Stimulated activated CD4-positive, alpha-beta T cell treated with anti-CD3 and anti-CD28 coated beads, Interleukin-12 subunit alpha, Interleukin-12 subunit beta, amount 100 ng/mL, for 4 hours (primary cell): Measurements from ENCODE around the gene EXOSC2.
"Not testable (repeated sequence)": the region's sequence is repeated elsewhere in the genome, so short reads cannot be mapped to it uniquely, and the experiment has no call there.

Source experiments
- DNase-seq: peaks from one replicate; pipeline ENCODE4 v3.0.0-alpha.2; 2020

EXOSC2 gene

DNA sequence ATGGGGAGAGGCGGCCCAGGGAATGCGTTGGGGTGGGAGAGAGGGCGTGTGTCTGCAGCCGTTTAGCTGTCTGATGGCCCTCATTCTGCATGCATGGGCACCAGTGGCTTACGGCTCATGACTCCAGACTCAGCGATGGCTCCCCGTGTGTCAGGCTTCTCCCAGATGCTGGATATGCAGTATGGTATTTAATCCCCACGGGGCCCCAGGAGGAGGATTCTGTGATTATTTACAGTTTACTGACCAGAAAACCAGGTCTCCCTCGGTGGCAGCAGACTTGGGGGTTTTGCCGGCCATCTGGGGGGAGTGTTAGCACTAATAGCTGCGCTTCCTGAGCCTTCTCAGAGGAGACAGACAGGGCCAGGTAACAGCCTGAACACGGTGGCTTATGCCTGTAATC lies 24.9 kb upstream of the EXOSC2 start:
- no peak for DNase-seq

DNA sequence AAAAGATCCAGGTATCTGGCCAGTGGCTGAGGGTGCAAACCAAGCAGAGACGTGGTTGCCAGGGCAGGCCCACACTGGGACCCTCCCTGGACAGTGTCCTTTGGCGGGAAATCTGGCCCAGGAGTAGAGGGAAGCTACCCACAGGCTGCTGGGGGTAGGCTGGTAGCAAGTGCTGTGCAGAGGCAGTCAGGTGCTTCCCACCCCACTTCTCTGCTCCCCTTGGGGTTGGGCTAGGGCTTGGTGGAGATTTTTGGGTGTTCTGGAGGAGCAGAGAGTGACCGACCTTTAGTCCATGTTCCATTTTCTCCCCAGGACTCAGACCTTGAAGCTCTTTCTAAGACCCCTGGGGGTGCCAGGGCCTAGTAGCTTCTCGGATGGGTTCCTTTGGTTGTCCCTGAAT lies 23.6 kb upstream of the EXOSC2 start:
- DNase-seq, result no peak

DNA sequence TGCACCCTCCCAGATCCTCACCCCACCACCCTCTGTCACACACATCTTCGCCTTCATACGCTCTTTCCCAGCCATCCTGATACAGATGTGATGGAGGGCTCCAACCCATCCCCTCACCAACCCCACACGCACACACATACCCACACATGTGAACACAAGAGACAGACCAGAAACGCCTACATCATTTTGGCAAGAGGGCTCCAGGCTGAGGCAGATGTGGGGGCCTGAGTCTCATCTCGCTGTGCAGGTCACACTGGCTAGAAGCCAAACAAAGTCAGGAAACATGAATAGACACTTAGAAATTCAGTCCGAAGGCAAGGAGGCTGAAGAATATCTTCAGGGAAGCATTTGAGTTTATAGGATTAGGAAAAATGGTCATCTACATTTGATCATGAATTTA lies 22.9 kb upstream of the EXOSC2 start:
- no peak for DNase-seq

DNA sequence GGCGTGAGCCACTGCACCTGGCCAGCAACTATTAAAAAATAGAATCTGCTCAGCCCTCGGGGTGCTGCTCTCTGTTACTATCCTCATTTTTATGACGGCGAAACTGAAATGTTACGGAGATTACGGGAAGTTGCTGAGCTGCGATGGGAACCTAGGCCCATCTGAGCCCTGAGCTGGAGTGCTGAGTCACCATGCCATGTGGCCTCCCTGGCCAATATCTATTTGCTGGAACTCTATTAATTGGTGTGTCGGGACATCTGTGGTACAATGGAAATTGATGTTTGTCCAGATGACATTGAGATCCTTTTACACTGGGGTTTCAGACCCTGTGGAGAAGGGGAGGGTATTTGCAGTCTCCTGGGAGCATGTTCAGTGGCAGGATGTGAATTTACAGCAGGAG lies 21.1 kb upstream of the EXOSC2 start:
- DNase-seq, result no peak

DNA sequence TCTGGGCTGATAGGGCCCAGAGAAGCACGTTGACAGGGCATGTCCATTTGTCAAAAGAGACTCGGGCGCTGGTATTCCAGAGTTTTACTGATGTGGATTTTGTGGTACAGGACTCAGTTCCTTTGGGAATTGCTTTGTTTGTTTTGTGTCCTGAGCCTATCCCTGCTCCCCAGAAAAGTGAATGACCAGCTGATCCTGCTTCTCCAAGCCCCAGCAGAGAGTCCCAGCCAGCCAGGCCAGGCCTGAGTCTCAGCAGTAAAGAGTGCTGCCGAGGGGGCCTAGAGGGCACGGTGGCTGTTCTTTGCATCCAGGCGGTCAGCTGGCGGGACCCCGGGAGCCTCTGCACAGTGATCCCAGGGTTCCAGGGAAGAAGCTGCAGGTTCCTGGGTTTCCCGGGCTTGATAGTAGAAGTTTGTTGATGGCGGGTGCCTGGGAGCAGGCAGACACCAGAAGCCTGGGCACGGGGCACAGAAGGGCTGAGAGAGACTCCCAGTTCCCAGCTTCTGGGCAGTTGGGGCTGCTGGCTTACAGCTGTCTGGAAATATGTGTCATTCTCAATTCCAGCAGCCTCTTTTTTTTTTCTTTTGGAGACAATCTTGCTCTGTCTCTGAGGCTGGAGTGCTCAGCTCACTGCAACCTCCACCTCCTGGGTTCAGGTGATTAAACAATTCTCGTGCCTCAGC lies 20.5 kb upstream of the EXOSC2 start:
- DNase-seq, result no peak

DNA sequence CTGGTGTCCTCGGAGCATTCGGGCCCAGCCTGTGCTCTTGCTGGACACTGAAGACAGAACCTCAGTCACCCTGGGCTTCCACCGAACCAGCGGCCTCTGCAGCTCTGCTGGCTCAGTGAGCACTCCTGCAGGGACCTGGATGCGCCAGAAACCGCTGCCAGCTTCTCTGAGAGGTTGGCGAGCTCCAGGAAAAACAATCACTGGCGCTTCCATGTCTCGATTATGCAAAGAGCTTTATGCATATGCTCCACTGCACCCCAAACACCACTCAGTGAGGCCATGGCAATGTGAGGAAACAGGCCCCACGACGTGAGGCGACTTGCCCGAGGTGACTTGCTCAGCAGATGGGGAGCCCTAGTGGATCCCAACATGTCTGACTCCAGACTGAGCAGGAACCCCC lies 18.2 kb upstream of the EXOSC2 start:
- no peak for DNase-seq

DNA sequence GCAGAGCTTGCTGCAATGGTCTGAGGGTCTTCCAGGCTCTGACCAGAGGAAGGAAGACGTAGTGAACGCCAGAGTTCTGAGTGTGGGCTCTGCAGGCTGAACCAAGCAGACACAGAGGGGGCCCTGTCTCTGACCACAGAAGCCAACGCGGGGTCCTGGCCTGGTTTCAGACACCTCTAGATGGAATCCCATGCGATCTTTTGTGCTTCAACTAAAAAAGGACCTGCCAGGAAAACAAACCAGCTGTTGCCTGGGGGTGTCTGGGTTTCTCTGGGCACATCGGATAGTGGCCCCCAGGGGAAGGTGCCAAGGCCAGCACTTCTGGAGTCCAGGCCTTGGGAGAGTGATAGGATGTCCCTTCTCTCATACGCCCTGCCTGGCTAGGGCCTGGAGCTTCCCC lies 16.3 kb upstream of the EXOSC2 start:
- DNase-seq, result no peak

DNA sequence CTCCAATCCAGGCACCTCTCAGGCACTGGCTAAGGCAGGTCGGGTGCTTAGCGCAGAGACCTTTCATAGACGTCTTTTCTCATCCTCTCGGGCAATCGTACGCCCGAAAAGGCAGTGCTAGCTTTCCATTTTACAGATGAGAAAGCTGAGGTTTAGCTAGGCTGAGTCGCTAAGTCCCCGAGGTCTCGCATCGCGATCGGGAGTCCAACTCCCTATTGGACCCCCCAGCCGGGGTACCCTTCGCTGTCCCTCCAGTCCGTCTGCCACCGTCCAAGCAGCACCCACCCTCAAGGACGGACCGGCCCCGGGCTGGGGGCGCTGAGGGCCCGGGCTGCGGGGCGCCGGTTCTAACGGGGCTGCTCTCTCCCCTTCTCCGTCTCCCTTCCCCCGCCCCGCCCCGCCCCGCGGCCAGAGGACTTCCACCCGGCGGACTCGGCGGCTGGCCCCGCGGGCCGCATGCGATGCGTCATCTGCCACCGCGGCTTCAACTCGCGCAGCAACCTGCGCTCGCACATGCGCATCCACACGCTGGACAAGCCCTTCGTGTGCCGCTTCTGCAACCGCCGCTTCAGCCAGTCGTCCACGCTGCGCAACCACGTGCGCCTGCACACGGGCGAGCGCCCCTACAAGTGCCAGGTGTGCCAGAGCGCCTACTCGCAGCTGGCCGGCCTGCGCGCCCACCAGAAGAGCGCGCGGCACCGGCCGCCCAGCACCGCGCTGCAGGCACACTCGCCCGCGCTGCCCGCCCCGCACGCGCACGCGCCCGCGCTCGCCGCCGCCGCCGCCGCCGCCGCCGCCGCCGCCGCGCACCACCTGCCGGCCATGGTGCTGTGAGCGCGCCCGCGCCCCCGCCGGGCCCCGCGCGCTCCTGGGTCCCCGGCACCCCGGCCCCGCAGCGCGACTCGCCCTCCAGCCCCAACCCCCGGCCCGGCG lies 12.5 kb upstream of the EXOSC2 start:
- DNase-seq, result peak; percentile 65

DNA sequence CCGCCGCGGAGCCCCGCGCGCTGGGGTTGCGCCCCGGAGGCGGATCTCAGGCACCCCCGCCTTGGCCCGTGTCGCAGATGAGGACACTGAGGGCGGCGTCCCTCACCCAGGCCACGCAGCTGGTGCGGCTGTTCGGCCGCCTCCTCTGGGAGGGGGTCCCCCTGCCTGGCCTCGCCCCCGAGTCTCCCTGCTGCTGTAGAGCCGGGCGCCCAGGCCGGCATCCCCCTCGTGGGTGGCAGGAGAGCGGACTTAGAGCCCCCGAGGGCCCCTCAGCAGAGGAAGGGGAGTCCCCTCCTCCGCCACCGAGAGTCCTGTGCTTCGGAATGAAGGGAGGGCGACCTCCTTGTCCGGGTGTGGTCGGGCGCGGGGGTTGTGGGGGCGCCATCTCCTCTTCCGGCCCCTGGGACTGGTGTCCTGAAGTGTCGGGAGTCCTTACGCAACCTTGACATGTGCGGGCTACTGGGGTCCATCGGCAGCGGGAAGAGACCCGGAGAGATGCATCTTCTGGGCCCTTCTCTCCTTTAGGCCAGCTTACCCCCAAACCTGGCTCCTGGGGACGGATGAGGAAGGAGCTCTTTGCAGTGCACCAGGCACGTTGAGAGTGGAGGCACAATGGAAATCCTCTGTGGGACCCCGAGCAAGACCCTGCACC lies 11.7 kb upstream of the EXOSC2 start:
- DNase-seq, result peak; percentile 18

DNA sequence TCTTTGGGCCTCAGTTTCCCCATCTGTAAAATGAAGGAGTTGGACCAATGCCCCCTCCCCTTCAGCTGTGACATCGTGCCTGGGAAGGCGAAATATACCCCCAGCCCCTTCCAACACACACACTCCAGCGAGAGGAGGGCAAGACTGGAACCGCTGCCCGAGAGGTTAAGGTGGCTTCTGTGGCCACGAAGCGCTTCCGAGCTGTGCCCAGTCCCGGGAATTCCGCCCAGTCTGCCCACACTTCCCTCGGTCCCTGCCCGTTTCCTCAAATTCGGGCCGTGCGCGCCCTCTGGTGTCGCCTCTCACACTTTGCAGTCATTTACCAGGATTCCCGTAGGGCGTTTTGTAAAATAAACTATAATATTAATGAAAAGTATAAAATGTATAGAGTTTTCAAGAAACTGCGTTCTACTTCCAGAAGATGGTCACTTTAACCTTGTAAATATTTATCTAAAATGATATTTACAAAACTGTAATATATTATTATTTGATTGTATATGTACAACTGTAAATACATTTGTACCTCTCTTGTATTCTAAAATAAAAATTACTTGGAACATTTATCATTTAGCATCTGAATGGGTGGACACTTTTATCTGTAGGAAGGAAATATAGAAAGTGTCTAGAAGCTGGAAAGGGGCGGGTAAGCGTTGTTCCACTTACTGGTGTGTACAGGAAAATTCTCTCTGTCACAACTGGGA lies 11.0 kb upstream of the EXOSC2 start:
- DNase-seq, result peak; percentile 61

DNA sequence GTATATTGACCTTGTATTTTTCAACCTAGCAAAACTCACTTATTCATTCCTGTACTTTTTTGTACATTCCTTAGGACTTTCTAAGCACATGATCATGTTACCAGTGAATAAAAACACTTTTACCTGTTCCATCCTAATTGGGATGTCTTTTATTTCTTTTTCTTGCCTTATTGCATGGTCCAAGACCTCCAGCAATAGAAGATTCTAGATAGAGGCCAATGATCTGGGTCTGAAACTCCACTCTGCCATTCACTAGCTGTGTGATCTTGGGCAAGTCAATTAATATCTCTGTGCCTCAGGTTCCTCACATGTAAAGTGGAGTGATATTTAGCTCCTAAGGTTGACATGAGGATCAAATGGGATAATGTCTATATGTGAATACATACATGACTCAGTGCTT lies 8.5 kb upstream of the EXOSC2 start:
- no peak for DNase-seq

DNA sequence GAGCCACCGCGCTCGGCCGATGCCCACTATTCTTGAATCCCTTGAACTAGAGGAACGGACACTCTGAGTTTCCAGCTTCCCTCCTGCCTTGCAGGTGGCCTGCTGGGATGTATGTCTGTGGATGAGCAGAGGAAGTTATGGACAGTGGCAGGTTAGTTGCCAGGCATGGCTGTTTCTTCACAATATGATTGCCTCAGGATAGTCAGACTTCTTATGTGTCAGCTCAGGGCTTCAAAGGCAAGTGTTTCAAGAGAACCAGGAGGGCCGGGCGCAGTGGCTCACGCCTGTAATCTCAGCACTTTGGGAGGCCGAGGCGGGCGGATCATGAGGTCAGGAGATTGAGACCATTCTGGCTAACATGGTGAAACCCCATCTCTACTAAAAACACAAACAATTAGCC lies 7.6 kb upstream of the EXOSC2 start:
- not testable (repeated sequence) for DNase-seq

DNA sequence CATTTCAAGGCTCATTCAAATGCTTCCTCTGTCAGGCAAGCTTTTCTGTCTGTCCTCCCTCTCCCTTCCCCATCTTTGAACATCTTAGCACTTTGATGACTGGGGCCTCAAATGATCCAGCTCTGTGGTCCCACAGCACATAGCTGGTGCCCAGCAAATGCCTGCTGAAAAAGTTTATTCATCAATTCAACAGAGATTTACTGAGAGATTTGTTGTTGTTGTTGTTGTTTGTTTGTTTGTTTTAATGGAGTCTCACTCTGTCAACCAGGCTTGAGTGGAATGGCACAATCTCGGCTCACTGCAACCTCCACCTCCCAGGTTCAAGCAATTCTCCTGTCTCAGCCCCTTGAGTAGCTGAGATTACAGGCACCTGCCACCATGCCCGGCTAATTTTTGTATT lies 6.0 kb upstream of the EXOSC2 start:
- no peak for DNase-seq

DNA sequence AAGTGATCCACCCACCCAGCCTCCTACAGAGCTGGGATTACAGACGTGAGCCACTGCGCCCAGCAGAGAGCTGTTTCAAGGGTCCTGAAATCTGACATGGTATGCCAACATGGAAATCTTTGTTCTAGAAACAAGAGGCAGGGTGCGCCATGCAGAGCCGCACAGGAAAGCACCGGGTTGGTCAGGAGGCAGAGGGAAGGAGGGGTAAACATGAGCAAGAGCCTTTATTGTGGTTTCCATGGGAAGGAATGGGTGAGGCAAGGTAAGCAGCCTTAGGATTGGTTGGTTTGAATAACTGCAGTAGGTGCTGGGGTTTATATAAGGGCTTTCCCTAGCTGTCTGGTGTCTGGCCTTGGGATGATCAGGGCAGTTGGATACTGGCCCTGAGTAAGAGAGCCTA lies 5.5 kb upstream of the EXOSC2 start:
- DNase-seq, result no peak

DNA sequence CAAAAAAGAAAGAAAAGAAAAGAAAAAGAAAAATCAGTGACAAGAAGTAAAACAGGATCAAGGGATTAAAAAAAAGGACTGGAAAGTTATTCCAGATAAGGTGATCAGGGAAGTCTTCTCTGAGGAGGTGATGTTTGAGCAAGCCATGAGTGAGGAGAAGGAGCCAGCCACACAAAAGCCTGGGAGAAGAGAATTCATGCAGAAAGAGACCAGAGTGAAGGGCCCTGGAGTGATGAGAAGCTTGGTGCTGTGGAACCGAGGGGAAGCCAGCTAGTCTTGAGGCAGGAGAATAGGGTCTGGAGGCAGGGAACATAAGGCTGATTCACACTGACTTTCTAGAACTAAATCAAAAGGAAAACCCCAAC lies 4.0 kb upstream of the EXOSC2 start:
- no peak for DNase-seq

DNA sequence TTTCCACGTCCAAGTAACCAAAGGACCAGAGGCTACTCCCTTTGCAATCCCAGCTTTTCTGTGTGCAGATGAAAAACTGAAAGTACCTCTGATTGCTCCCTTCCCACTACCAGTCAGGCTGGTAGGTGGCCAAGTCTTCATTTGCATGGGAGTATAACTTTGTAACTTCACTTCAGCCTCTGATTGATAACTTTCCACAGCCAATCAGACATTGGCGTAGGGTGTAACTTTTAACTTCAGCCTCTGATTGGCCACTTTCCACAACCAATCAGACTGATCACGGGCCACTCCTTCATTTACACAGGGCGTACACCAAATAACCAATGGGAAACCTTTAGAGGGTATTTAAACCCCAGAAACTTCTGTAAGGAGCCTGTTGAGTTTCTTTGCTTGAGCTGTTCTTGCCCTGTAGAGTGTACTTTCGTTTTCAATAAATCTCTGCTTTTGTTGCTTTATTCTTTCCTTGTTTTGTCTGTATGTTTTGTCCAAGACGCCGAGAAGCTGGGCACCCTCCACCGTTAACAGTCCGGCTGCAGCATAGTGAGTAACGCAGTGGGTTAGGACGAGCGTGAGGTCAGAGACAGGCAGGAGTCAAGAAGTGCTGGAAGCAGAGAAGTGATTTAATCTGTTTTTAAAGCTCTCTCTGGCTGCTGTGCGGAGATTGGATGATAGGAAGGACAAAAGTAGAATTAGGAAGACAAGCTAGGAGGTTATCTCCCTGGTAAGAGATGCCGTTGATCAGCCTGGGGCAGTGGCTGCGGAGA lies 3.5 kb upstream of the EXOSC2 start:
- DNase-seq, result no peak

DNA sequence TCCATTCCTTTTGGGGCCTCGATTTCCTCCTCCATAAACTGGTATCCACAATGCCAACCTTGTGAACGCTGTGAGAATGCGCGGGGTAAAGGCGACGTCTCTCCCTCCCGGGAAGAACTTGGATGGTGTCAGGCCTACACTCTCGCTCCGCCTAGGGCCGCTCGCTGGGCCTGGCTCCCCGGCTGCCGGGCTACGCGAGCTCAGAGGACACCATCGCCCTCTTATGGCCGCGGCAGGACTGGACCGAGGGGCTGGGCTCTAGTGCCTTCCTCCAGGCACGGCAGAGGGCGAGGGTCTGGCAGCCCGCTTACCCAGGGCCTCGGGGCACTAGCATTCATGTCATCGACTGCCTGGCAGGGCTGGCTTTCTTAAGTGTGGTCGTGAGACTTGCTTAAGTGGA lies 1.3 kb upstream of the EXOSC2 start:
- DNase-seq, result no peak

DNA sequence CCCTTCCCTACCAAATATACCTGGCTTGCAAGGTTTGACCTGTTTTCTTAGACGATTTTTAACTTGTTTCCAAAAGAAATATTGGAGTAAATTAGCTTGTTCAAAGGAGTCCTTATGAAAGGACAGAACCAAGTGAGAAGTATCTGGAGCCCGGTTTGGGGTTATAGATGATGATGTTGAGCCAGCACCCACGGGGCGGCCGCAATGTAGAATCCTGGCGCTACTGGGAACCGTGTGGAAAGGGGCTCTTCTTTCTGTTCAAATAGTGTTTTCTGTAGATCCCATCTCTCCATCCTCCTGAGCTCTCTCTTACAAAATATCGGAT lies 517 bp upstream of the EXOSC2 start:
- no peak for DNase-seq

DNA sequence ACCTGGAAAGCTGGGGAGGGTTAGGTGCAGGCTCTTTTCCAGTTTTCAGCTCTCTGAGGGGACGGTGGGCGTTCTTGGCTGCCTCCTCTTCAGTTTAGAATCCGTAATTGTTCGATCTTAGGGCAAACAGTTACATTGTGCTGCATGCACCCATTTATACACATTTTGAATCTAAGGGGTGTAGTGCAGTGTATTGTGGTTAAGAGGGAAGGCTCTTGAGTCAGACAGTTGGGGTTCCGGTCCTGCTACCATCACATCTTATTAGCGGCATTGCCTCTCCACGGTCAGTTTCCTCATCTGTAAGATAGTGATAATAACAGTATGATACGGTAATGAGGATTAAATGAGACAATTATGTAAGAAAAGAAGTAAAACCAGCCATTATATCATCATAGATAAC lies 625 bp downstream of the EXOSC2 start:
- no peak for DNase-seq

DNA sequence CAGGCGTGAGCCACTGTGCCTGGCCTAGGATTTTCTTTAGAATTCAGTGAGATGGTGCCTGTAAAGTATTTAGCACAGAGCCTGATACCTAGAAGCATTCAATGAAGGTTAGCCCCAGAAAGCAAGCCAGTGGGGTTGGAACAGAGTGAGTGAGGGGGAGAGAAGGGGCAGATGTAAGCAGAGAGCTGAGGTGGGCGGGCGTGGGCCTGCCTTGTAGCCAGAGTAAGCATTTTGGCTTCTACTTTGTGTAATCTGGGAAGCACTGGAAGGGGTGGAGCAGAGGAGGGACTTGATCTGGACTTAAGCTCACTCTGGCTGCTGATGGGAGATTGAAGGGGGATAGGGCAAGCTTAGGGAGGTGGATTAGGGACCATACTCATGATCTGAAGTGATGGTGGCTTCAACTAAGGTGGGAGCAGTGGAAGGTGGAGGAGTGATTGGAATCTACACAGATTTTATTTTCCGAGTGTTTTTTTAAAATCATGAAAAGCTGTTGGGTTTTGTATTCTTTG lies 2.6 kb downstream of the EXOSC2 start:
- no peak for DNase-seq

DNA sequence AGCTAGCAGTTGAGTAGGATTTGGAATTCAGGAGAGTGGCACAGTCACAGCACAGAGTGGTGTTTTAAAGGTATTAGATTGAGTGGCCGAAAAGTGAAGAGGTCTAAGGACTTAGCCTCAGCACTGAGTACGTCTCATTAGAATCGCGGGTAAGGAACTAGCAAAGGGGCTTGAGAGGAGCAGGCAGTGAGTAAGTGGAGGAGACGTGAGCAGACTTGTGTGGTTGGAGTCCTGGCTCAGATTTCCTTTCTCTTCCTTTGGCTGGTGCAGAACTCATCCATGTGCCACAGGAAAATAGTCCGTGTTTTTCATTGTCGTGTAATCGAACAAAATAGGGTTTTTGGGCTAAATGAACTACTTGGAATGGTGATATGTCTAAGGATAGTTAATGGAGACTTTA lies 3.4 kb downstream of the EXOSC2 start:
- no peak for DNase-seq

DNA sequence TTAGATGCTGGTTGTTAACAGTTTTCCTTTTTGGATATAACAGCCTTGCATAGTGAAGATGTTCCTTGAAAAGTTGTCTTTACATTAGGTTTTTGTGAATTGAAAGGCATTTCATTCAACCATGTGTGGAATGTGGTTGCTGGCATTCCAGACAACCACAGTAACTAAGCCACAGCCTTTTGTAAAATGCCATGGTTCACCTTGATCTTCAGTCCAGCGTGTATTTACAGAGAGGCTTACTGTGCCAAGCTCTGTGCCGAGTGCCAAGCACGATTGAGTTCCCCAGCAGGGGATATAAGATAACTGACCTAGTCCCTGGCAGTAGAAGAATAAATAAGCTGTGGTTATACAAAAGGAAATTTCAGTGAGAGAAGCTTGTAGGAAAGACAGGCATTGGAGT lies 4.9 kb downstream of the EXOSC2 start:
- DNase-seq, result no peak

DNA sequence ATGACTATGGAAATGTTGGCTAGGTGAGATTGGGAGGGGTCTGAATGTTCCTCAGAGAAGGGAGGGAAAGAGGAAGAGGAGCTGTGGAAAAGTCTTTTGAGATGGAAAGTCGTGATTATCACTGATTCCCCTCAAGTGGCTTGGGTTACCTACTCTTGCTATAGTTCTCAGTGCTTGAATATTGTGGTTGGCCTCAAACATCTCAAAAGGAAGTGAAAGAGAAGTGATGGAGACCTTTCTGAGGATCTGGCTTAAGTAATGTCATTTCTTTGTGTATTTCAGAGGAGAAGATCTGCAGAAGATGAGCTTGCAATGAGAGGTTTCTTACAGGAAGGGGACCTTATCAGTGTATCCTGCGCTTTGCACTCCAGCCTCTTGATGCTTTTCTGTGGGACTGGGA lies 5.5 kb downstream of the EXOSC2 start:
- no peak for DNase-seq
